ENCODE data around the gene RHAG.

The RHAG gene

GRCh38 chr6:49653438-49653837 lies 16.8 kb upstream of the RHAG start:
- H3K27me3 ChIP-seq (ENCODE audit: control insufficient read depth, insufficient read depth, low read length), result no peaks in the 10 kb centered on the region
- no peak overlapping the region for H3K27ac ChIP-seq (ENCODE audit: low read length)
- no peaks in the 10 kb centered on the region for H3K4me1 ChIP-seq (ENCODE audit: control insufficient read depth, low read depth, low read length)
- no peak overlapping the region for H3K9ac ChIP-seq (ENCODE audit: low read length)
- no peaks in the 10 kb centered on the region for H3K36me3 ChIP-seq (ENCODE audit: control insufficient read depth, low read depth, low read length)
- H3K4me3 ChIP-seq (ENCODE audit: low read length), result no peak overlapping the region
- no peaks in the 10 kb centered on the region for H3K9me3 ChIP-seq (ENCODE audit: control insufficient read depth, low read depth, low read length)

- H3K4me3 ChIP-seq (ENCODE audit: low read length), result no peak overlapping the region
- no peak overlapping the region for H3K9ac ChIP-seq (ENCODE audit: low read length)
- H3K9me3 ChIP-seq (ENCODE audit: control insufficient read depth, low read depth, low read length), result no peaks in the 10 kb centered on the region
These were observed 14.6 kb upstream of the RHAG start for GRCh38 chr6:49651239-49651638.

GRCh38 chr6:49649988-49650387 lies 13.3 kb upstream of the RHAG start:
- Histone ChIP-seq H3K4me1 (ENCODE audit: control insufficient read depth, low read depth, low read length) (no peaks in the 10 kb centered on the region), H3K4me3 (ENCODE audit: low read length) (no peak overlapping the region), H3K9me3 (ENCODE audit: control insufficient read depth, low read depth, low read length) (no peaks in the 10 kb centered on the region), H3K9ac (ENCODE audit: low read length) (no peak overlapping the region), H3K27ac (ENCODE audit: low read length) (no peak overlapping the region), H3K27me3 (ENCODE audit: control insufficient read depth, insufficient read depth, low read length) (no peaks in the 10 kb centered on the region), H3K36me3 (ENCODE audit: control insufficient read depth, low read depth, low read length) (no peaks in the 10 kb centered on the region)

More at GRCh38 chr6:49651239-49651638, 14.6 kb upstream of the RHAG start:
- Histone ChIP-seq H3K27ac (ENCODE audit: low read length) (no peak overlapping the region), H3K4me1 (ENCODE audit: control insufficient read depth, low read depth, low read length) (no peaks in the 10 kb centered on the region), H3K27me3 (ENCODE audit: control insufficient read depth, insufficient read depth, low read length) (no peaks in the 10 kb centered on the region), H3K36me3 (ENCODE audit: control insufficient read depth, low read depth, low read length) (no peaks in the 10 kb centered on the region)

GRCh38 chr6:49648036-49648435 lies 11.4 kb upstream of the RHAG start:
- Histone ChIP-seq H3K27ac (ENCODE audit: low read length) (no peak overlapping the region), H3K4me1 (ENCODE audit: control insufficient read depth, low read depth, low read length) (no peaks in the 10 kb centered on the region), H3K9me3 (ENCODE audit: control insufficient read depth, low read depth, low read length) (no peaks in the 10 kb centered on the region), H3K4me3 (ENCODE audit: low read length) (no peak overlapping the region), H3K36me3 (ENCODE audit: control insufficient read depth, low read depth, low read length) (no peaks in the 10 kb centered on the region), H3K9ac (ENCODE audit: low read length) (no peak overlapping the region), H3K27me3 (ENCODE audit: control insufficient read depth, insufficient read depth, low read length) (no peaks in the 10 kb centered on the region)

- Histone ChIP-seq H3K27ac (ENCODE audit: low read length) (no peak overlapping the region), H3K9me3 (ENCODE audit: control insufficient read depth, low read depth, low read length) (no peaks in the 10 kb centered on the region), H3K4me1 (ENCODE audit: control insufficient read depth, low read depth, low read length) (no peaks in the 10 kb centered on the region), H3K36me3 (ENCODE audit: control insufficient read depth, low read depth, low read length) (no peaks in the 10 kb centered on the region), H3K27me3 (ENCODE audit: control insufficient read depth, insufficient read depth, low read length) (no peaks in the 10 kb centered on the region), H3K4me3 (ENCODE audit: low read length) (no peak overlapping the region), H3K9ac (ENCODE audit: low read length) (no peak overlapping the region)
These were observed 10.8 kb upstream of the RHAG start for GRCh38 chr6:49647476-49647875.

- H3K9me3 ChIP-seq (ENCODE audit: control insufficient read depth, low read depth, low read length), result no peaks in the 10 kb centered on the region
- no peaks in the 10 kb centered on the region for H3K4me1 ChIP-seq (ENCODE audit: control insufficient read depth, low read depth, low read length)
- no peak overlapping the region for H3K4me3 ChIP-seq (ENCODE audit: low read length)
- H3K36me3 ChIP-seq (ENCODE audit: control insufficient read depth, low read depth, low read length), result no peaks in the 10 kb centered on the region
- no peak overlapping the region for H3K27ac ChIP-seq (ENCODE audit: low read length)
- H3K27me3 ChIP-seq (ENCODE audit: control insufficient read depth, insufficient read depth, low read length), result no peaks in the 10 kb centered on the region
- no peak overlapping the region for H3K9ac ChIP-seq (ENCODE audit: low read length)
These were observed 10.3 kb upstream of the RHAG start for GRCh38 chr6:49646942-49647341.

GRCh38 chr6:49646130-49646824 lies 9.6 kb upstream of the RHAG start:
- H3K27ac ChIP-seq (ENCODE audit: low read length), result no peak overlapping the region
- no peak overlapping the region for H3K9ac ChIP-seq (ENCODE audit: low read length)
- H3K4me3 ChIP-seq (ENCODE audit: low read length), result no peak overlapping the region
- H3K27me3 ChIP-seq (ENCODE audit: control insufficient read depth, insufficient read depth, low read length), result no peaks in the 10 kb centered on the region
- H3K4me1 ChIP-seq (ENCODE audit: control insufficient read depth, low read depth, low read length), result no peaks in the 10 kb centered on the region
- no peaks in the 10 kb centered on the region for H3K36me3 ChIP-seq (ENCODE audit: control insufficient read depth, low read depth, low read length)
- no peaks in the 10 kb centered on the region for H3K9me3 ChIP-seq (ENCODE audit: control insufficient read depth, low read depth, low read length)

- Histone ChIP-seq H3K4me3 (ENCODE audit: low read length) (no peak overlapping the region), H3K4me1 (ENCODE audit: control insufficient read depth, low read depth, low read length) (no peaks in the 10 kb centered on the region), H3K36me3 (ENCODE audit: control insufficient read depth, low read depth, low read length) (no peaks in the 10 kb centered on the region), H3K27ac (ENCODE audit: low read length) (no peak overlapping the region), H3K27me3 (ENCODE audit: control insufficient read depth, insufficient read depth, low read length) (no peaks in the 10 kb centered on the region), H3K9ac (ENCODE audit: low read length) (no peak overlapping the region), H3K9me3 (ENCODE audit: control insufficient read depth, low read depth, low read length) (no peaks in the 10 kb centered on the region)
These were observed 8.5 kb upstream of the RHAG start for GRCh38 chr6:49645139-49645538.

GRCh38 chr6:49639177-49639817 lies 2.7 kb upstream of the RHAG start:
- no peak overlapping the region for H3K27ac ChIP-seq (ENCODE audit: low read length)
- H3K27me3 ChIP-seq (ENCODE audit: control insufficient read depth, insufficient read depth, low read length), result no peaks in the 10 kb centered on the region
- H3K9ac ChIP-seq (ENCODE audit: low read length), result no peak overlapping the region
- H3K36me3 ChIP-seq (ENCODE audit: control insufficient read depth, low read depth, low read length), result no peaks in the 10 kb centered on the region
- H3K4me1 ChIP-seq (ENCODE audit: control insufficient read depth, low read depth, low read length), result no peaks in the 10 kb centered on the region
- no peaks in the 10 kb centered on the region for H3K9me3 ChIP-seq (ENCODE audit: control insufficient read depth, low read depth, low read length)
- H3K4me3 ChIP-seq (ENCODE audit: low read length), result no peak overlapping the region

GRCh38 chr6:49637350-49637731 lies 702 bp upstream of the RHAG start:
- Histone ChIP-seq H3K4me1 (ENCODE audit: control insufficient read depth, low read depth, low read length) (no peaks in the 10 kb centered on the region), H3K9ac (ENCODE audit: low read length) (no peak overlapping the region), H3K36me3 (ENCODE audit: control insufficient read depth, low read depth, low read length) (no peaks in the 10 kb centered on the region), H3K9me3 (ENCODE audit: control insufficient read depth, low read depth, low read length) (no peaks in the 10 kb centered on the region), H3K27ac (ENCODE audit: low read length) (no peak overlapping the region), H3K27me3 (ENCODE audit: control insufficient read depth, insufficient read depth, low read length) (no peaks in the 10 kb centered on the region), H3K4me3 (ENCODE audit: low read length) (no peak overlapping the region)

GRCh38 chr6:49635978-49636712 lies 494 bp downstream of the RHAG start:
- H3K9ac ChIP-seq (ENCODE audit: low read length), result no peak overlapping the region
- no peak overlapping the region for H3K4me3 ChIP-seq (ENCODE audit: low read length)
- no peaks in the 10 kb centered on the region for H3K9me3 ChIP-seq (ENCODE audit: control insufficient read depth, low read depth, low read length)
- no peaks in the 10 kb centered on the region for H3K36me3 ChIP-seq (ENCODE audit: control insufficient read depth, low read depth, low read length)
- no peaks in the 10 kb centered on the region for H3K27me3 ChIP-seq (ENCODE audit: control insufficient read depth, insufficient read depth, low read length)
- no peaks in the 10 kb centered on the region for H3K4me1 ChIP-seq (ENCODE audit: control insufficient read depth, low read depth, low read length)
- no peak overlapping the region for H3K27ac ChIP-seq (ENCODE audit: low read length)
